ENCODE data around the gene RGS3. TPM values are rescaled to one million over a fixed set of nuclear protein-coding genes. Genes with fewer than 3 reads are reported as not detected.

Gene RGS3
- total and polyA plus RNA-seq, 2 of the 13 experiments (the other 11 are each of a cell fraction or from before 2014, with no cell fraction given) = 17.1 to 28.8 TPM

- TF ChIP-seq POGK (CRISPR knock-in tag; conservative IDR thresholded peaks at IDR 0.05) = peak; percentile 95
- peak; percentile 76 for TF ChIP-seq ZNF644 (CRISPR knock-in tag; IDR thresholded peaks at IDR 0.05; ENCODE audit: low read depth)
- TF ChIP-seq MAFG (CRISPR knock-in tag; IDR thresholded peaks at IDR 0.05) = no peak
- TF ChIP-seq CHD2 (IDR thresholded peaks at IDR 0.05; ENCODE audit: low read depth, low read length) = no peak
- TF ChIP-seq ZNF337 (CRISPR knock-in tag; IDR thresholded peaks at IDR 0.05; ENCODE audit: borderline replicate concordance, low read depth) = no peak
- no peak for TF ChIP-seq ZNF296 (CRISPR knock-in tag; conservative IDR thresholded peaks at IDR 0.05)
- TF ChIP-seq PCBP1 (IDR thresholded peaks at IDR 0.05; ENCODE audit: borderline replicate concordance, low read depth, low read length) = no peak
- TF ChIP-seq CBFB (CRISPR knock-in tag; IDR thresholded peaks at IDR 0.05) = peak; percentile 84; the same call in 1 of the 2 replicates
- peak; percentile 99 for TF ChIP-seq SPEN (CRISPR knock-in tag; IDR thresholded peaks at IDR 0.05; ENCODE audit: low read depth)
- TF ChIP-seq TFDP1 (CRISPR knock-in tag; IDR thresholded peaks at IDR 0.05; ENCODE audit: borderline replicate concordance) = 0 out of 2 replicates have a peak, but pooled peaks have one; percentile 47
- TF ChIP-seq ZNF672 (CRISPR knock-in tag; IDR thresholded peaks at IDR 0.05) = no peak
- peak; percentile 92 for TF ChIP-seq ZMAT3 (CRISPR knock-in tag; conservative IDR thresholded peaks at IDR 0.05)
- no peak for TF ChIP-seq HOXA5 (CRISPR knock-in tag; IDR thresholded peaks at IDR 0.05)
- peak; percentile 88 for TF ChIP-seq ZBTB25 (CRISPR knock-in tag; IDR thresholded peaks at IDR 0.05)
- TF ChIP-seq SRSF1 (optimal IDR thresholded peaks at IDR 0.05; ENCODE audit: low read depth, low read length) = no peak
- TF ChIP-seq MAZ (IDR thresholded peaks at IDR 0.05; ENCODE audit: borderline replicate concordance, low read depth, low read length) = no peak
- TF ChIP-seq MAZ (CRISPR knock-in tag; IDR thresholded peaks at IDR 0.05; ENCODE audit: low read depth) = peak; percentile 76
- TF ChIP-seq SRSF4 (IDR thresholded peaks at IDR 0.05; ENCODE audit: low read depth, low read length, poor library complexity, severe bottlenecking) = no peak
- peak; percentile 85 for TF ChIP-seq HOXD1 (CRISPR knock-in tag; IDR thresholded peaks at IDR 0.05)
- TF ChIP-seq ZNF235 (CRISPR knock-in tag; IDR thresholded peaks at IDR 0.05; ENCODE audit: borderline replicate concordance) = no peak
- TF ChIP-seq ZSCAN12 (CRISPR knock-in tag; IDR thresholded peaks at IDR 0.05) = no peak
- TF ChIP-seq, protein P1, sequence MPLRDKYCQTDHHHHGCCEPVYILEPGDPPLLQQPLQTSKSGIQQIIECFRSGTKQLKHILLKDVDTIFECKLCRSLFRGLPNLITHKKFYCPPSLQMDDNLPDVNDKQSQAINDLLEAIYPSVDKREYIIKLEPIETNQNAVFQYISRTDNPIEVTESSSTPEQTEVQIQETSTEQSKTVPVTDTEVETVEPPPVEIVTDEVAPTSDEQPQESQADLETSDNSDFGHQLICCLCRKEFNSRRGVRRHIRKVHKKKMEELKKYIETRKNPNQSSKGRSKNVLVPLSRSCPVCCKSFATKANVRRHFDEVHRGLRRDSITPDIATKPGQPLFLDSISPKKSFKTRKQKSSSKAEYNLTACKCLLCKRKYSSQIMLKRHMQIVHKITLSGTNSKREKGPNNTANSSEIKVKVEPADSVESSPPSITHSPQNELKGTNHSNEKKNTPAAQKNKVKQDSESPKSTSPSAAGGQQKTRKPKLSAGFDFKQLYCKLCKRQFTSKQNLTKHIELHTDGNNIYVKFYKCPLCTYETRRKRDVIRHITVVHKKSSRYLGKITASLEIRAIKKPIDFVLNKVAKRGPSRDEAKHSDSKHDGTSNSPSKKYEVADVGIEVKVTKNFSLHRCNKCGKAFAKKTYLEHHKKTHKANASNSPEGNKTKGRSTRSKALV (CRISPR knock-in tag; IDR thresholded peaks at IDR 0.05) = peak; percentile 80
- TF ChIP-seq KAT7 (CRISPR knock-in tag; IDR thresholded peaks at IDR 0.05; ENCODE audit: borderline replicate concordance) = peak; percentile 65; the same call in 1 of the 2 replicates
Measured at GRCh38 chr9:113504725-113505590, 41.4 kb downstream of the RGS3 start (continued).
